H9 (cell line): ENCODE data around the gene HOXA7. TPM values are rescaled to one million over a fixed set of nuclear protein-coding genes. Genes with fewer than 3 reads are reported as not detected.

Source experiments
- DNase-seq: peaks from one replicate; pipeline ENCODE4 v3.0.0-alpha.2; 2017
- H2AFZ ChIP-seq: one replicate; pipeline ENCODE4 v1.6.1; 2013; ENCODE audit warnings: mild to moderate bottlenecking, low read length, control low read depth, moderate library complexity
- H2AK5ac ChIP-seq: 2 replicates; pipeline ENCODE4 v1.6.1; 2013; ENCODE audit warnings: low read length, control low read depth, mixed read lengths; ENCODE audit not compliant: insufficient read length
- H2BK120ac ChIP-seq: one replicate; pipeline ENCODE4 v1.6.1; 2013; ENCODE audit warnings: low read depth, mild to moderate bottlenecking, low read length, control low read depth, inconsistent platforms; ENCODE audit not compliant: poor library complexity, severe bottlenecking
- H2BK12ac ChIP-seq: 2 replicates; pipeline ENCODE4 v1.6.1; 2013; ENCODE audit warnings: low read length, control low read depth, mixed read lengths, low read depth; ENCODE audit not compliant: insufficient read length
- H2BK15ac ChIP-seq: 2 replicates; pipeline ENCODE4 v1.6.1; 2013; ENCODE audit warnings: low read depth, low read length, control low read depth
- H2BK20ac ChIP-seq: one replicate; pipeline ENCODE4 v1.6.1; 2013; ENCODE audit warnings: low read depth, mild to moderate bottlenecking, low read length, control low read depth, inconsistent platforms; ENCODE audit not compliant: poor library complexity, severe bottlenecking
- H2BK5ac ChIP-seq: 2 replicates; pipeline ENCODE4 v1.6.1; 2013; ENCODE audit warnings: low read length, control low read depth, mixed read lengths; ENCODE audit not compliant: insufficient read length
- H3K14ac ChIP-seq: 2 replicates; pipeline ENCODE4 v1.6.1; 2013; ENCODE audit warnings: low read length, control low read depth; ENCODE audit not compliant: insufficient read depth
- H3K18ac ChIP-seq: 2 replicates; pipeline ENCODE4 v1.6.1; 2013; ENCODE audit warnings: low read depth, mild to moderate bottlenecking, mixed read lengths, low read length, control low read depth; ENCODE audit not compliant: insufficient read length
- H3K23ac ChIP-seq: 2 replicates; pipeline ENCODE4 v1.6.1; 2013; ENCODE audit warnings: low read length, control low read depth, mixed read lengths, low read depth; ENCODE audit not compliant: insufficient read length
- H3K23me2 ChIP-seq: 2 replicates; pipeline ENCODE4 v1.6.1; 2013; ENCODE audit warnings: low read depth, mild to moderate bottlenecking, mixed read lengths, low read length, control low read depth; ENCODE audit not compliant: insufficient read length, poor library complexity, severe bottlenecking
- H3K27ac ChIP-seq: 2 replicates; pipeline ENCODE4 v1.5.1; 2013; ENCODE audit warnings: low read length, control low read depth, mixed read lengths, low read depth; ENCODE audit not compliant: insufficient read length
- H3K27me3 ChIP-seq: 2 replicates; pipeline ENCODE4 v1.6.1; 2013; ENCODE audit warnings: low read length, control low read depth, inconsistent platforms; ENCODE audit not compliant: insufficient read depth
- H3K4ac ChIP-seq: 2 replicates; pipeline ENCODE4 v1.6.1; 2013; ENCODE audit warnings: low read depth, mild to moderate bottlenecking, control low read depth, inconsistent platforms, low read length, moderate library complexity
- H3K4me1 ChIP-seq: 2 replicates; pipeline ENCODE4 v1.6.1; 2013; ENCODE audit warnings: low read length, control low read depth, inconsistent platforms; ENCODE audit not compliant: insufficient read depth
- H3K4me2 ChIP-seq: 2 replicates; pipeline ENCODE4 v1.6.1; 2013; ENCODE audit warnings: low read length, control low read depth, mixed read lengths; ENCODE audit not compliant: insufficient read length, insufficient read depth
- H3K56ac ChIP-seq: 2 replicates; pipeline ENCODE4 v1.6.1; 2013; ENCODE audit warnings: low read depth, mild to moderate bottlenecking, mixed read lengths, low read length, control low read depth; ENCODE audit not compliant: insufficient read length
- H3K79me1 ChIP-seq: 2 replicates; pipeline ENCODE4 v1.6.1; 2013; ENCODE audit warnings: low read depth, mild to moderate bottlenecking, moderate library complexity, low read length, control low read depth, inconsistent platforms; ENCODE audit not compliant: insufficient read depth, poor library complexity, severe bottlenecking
- H3K79me2 ChIP-seq: 2 replicates; pipeline ENCODE4 v1.6.1; 2013; ENCODE audit warnings: low read length, control low read depth, inconsistent platforms; ENCODE audit not compliant: insufficient read depth
- H3K9ac ChIP-seq: 2 replicates; pipeline ENCODE4 v1.6.1; 2013; ENCODE audit warnings: low read length, control low read depth, mixed read lengths; ENCODE audit not compliant: insufficient read length; ENCODE audit errors: extremely low read depth
- H3K9me3 ChIP-seq: one replicate; pipeline ENCODE4 v1.6.1; 2013; ENCODE audit warnings: low read depth, low read length, inconsistent platforms; ENCODE audit not compliant: control insufficient read depth
- H3T11ph ChIP-seq: one replicate; pipeline ENCODE4 v1.6.1; 2013; ENCODE audit warnings: mild to moderate bottlenecking, low read length, control low read depth, inconsistent platforms
- H4K20me1 ChIP-seq: one replicate; pipeline ENCODE4 v1.6.1; 2013; ENCODE audit not compliant: control insufficient read depth, insufficient read length, insufficient read depth
- H4K5ac ChIP-seq: 2 replicates; pipeline ENCODE4 v1.6.1; 2013; ENCODE audit warnings: low read depth, mild to moderate bottlenecking, mixed read lengths, low read length, control low read depth; ENCODE audit not compliant: insufficient read length
- H4K8ac ChIP-seq: replicated peaks from 2 replicates; pipeline ENCODE4 v1.6.1; 2013; ENCODE audit warnings: low read length, control low read depth, mixed read lengths, low read depth; ENCODE audit not compliant: insufficient read length
- H4K91ac ChIP-seq: 2 replicates; pipeline ENCODE4 v1.6.1; 2013; ENCODE audit warnings: low read depth, mild to moderate bottlenecking, moderate library complexity, mixed read lengths, low read length, control low read depth; ENCODE audit not compliant: insufficient read length
- H3K27ac Mint-ChIP-seq, 3 experiments: 2 replicates in 2 of 3; 3 replicates in 1 of 3; pipeline ENCODE4 v1.8.0; 2020 to 2021; ENCODE audit warnings: mixed read lengths in 3 of 3, mild to moderate bottlenecking in 1 of 3, moderate library complexity in 1 of 3
- H3K27me3 Mint-ChIP-seq: 2 replicates; pipeline ENCODE4 v1.8.0; 2021; ENCODE audit warnings: low read depth, mild to moderate bottlenecking, moderate library complexity, mixed read lengths
- H3K36me3 Mint-ChIP-seq, 3 experiments: 2 replicates in 2 of 3; 3 replicates in 1 of 3; pipeline ENCODE4 v1.8.0; 2020 to 2021; ENCODE audit warnings: low read depth in 3 of 3, mixed read lengths in 3 of 3; ENCODE audit not compliant: insufficient read depth in 1 of 3
- H3K4me1 Mint-ChIP-seq, 2 experiments: 2 replicates each; pipeline ENCODE4 v1.8.0; 2020; ENCODE audit warnings: mixed read lengths in 2 of 2
- H3K4me3 Mint-ChIP-seq, 2 experiments: 2 replicates in 1 of 2; 3 replicates in 1 of 2; pipeline ENCODE4 v1.8.0; 2020 to 2021; ENCODE audit warnings: mild to moderate bottlenecking in 2 of 2, mixed read lengths in 2 of 2, moderate library complexity in 1 of 2
- H3K9me3 Mint-ChIP-seq, 2 experiments: 2 replicates in 1 of 2; 3 replicates in 1 of 2; pipeline ENCODE4 v1.8.0; 2020; ENCODE audit warnings: mild to moderate bottlenecking in 2 of 2, mixed read lengths in 2 of 2, moderate library complexity in 1 of 2
- WGBS: extraction: QIAGEN DNeasy Blood & Tissue Kit; methylation state at CpG from one replicate; pipeline ENCODE4 v1.1.7; 2013; ENCODE audit warnings: missing lambda C conversion rate, low lambda C conversion rate, mixed read lengths; ENCODE audit not compliant: insufficient read length; ENCODE audit errors: extremely low coverage; 5-methylcytosine and 5-hydroxymethylcytosine counted together
- total RNA-seq: library from RNA; stranded (reverse); gene quantifications from 2 replicates; pipeline ENCODE4 v1.2.1, GENCODE V29; 2021
- TF ChIP-seq, protein P1 (sequence below): fragments of 200-600 bp; sonication (generic); conservative IDR thresholded peaks from 3 replicates; pipeline ENCODE4 v1.8.0; 2021; ENCODE audit warnings: antibody characterized with exemption, mild to moderate bottlenecking

Gene HOXA7
- total RNA-seq, 1 experiment from 2014 or later = not detected

- peaks cover 2 to 15% of the 10 kb centered on the region in 2 experiments; a peak in 1 of 5 replicates for H3K9me3 Mint-ChIP-seq
- TF ChIP-seq, protein P1, sequence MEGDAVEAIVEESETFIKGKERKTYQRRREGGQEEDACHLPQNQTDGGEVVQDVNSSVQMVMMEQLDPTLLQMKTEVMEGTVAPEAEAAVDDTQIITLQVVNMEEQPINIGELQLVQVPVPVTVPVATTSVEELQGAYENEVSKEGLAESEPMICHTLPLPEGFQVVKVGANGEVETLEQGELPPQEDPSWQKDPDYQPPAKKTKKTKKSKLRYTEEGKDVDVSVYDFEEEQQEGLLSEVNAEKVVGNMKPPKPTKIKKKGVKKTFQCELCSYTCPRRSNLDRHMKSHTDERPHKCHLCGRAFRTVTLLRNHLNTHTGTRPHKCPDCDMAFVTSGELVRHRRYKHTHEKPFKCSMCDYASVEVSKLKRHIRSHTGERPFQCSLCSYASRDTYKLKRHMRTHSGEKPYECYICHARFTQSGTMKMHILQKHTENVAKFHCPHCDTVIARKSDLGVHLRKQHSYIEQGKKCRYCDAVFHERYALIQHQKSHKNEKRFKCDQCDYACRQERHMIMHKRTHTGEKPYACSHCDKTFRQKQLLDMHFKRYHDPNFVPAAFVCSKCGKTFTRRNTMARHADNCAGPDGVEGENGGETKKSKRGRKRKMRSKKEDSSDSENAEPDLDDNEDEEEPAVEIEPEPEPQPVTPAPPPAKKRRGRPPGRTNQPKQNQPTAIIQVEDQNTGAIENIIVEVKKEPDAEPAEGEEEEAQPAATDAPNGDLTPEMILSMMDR = no peak
- no peak overlapping the region for H3K14ac ChIP-seq
- no peak overlapping the region for H2AFZ ChIP-seq
- no peaks in the 10 kb centered on the region; a peak in 3 of 7 replicates for H3K36me3 Mint-ChIP-seq
- H3K27me3 ChIP-seq = peaks cover 97% of the 10 kb centered on the region
- H3K27ac Mint-ChIP-seq = no peak overlapping the region
- peaks cover 100% of the 10 kb centered on the region for H3K27me3 Mint-ChIP-seq
- no peak overlapping the region for H2AK5ac ChIP-seq
- H4K91ac ChIP-seq = no peak overlapping the region
- no peaks in the 10 kb centered on the region for H4K20me1 ChIP-seq
- no peaks in the 10 kb centered on the region for H3K23me2 ChIP-seq
- no peak overlapping the region for H4K5ac ChIP-seq
- H2BK120ac ChIP-seq = no peak overlapping the region
- no peak overlapping the region for H2BK20ac ChIP-seq
- H2BK12ac ChIP-seq = no peak overlapping the region
- H3T11ph ChIP-seq = no peak overlapping the region
- H3K79me1 ChIP-seq = no peaks in the 10 kb centered on the region
- peak; percentile 24 for DNase-seq
- no peak overlapping the region for H3K4ac ChIP-seq
- H3K4me1 Mint-ChIP-seq = peaks cover 7 to 26% of the 10 kb centered on the region in 2 experiments
- no peaks in the 10 kb centered on the region for H3K79me2 ChIP-seq
- no peak overlapping the region for H2BK15ac ChIP-seq
- H3K9me3 ChIP-seq = no peaks in the 10 kb centered on the region
- no peak overlapping the region for H3K18ac ChIP-seq
- H3K56ac ChIP-seq = no peak overlapping the region
- no CpG with 5 or more reads among the region's 12 CpGs for WGBS
- H3K27ac ChIP-seq = no peak overlapping the region
- no peaks in the 10 kb centered on the region for H3K4me1 ChIP-seq
- no peak overlapping the region for H4K8ac ChIP-seq
- H3K9ac ChIP-seq = no peak overlapping the region
- no peak overlapping the region for H2BK5ac ChIP-seq
- no peak overlapping the region for H3K23ac ChIP-seq
- H3K4me2 ChIP-seq = no peak overlapping the region
- H3K4me3 Mint-ChIP-seq = peak overlapping the region in 1 of 2 experiments; percentile 45; a peak in 1 of 5 replicates
Measured at GRCh38 chr7:27180431-27181420, 24.3 kb upstream of the HOXA7 start.
